ENCODE results near the gene ELP5. TPM values are rescaled to one million over a fixed set of nuclear protein-coding genes. Genes with fewer than 3 reads are reported as not detected.

The ELP5 gene
- total RNA-seq, 1 donor from 2014 or later, result 20.8 TPM

GRCh38 chr17:7263801-7264078, 11.7 kb downstream of the ELP5 start:
- Histone ChIP-seq H3K4me3 (ENCODE audit: low read depth, low read length) (no peak overlapping the region), H3K27me3 (ENCODE audit: control insufficient read depth, insufficient read depth, low read length) (peaks cover 11% of the 10 kb centered on the region), H3K36me3 (ENCODE audit: control insufficient read depth, insufficient read depth, low read length) (no peaks in the 10 kb centered on the region)
- DNase-seq (ENCODE audit: low read depth), result no peak
- no peak for TF ChIP-seq CTCF (IDR thresholded peaks at IDR 0.05; ENCODE audit: insufficient read depth, low read length, poor library complexity, severe bottlenecking)

GRCh38 chr17:7266784-7267183, 14.8 kb downstream of the ELP5 start:
- Histone ChIP-seq H3K4me3 (ENCODE audit: low read depth, low read length) (no peak overlapping the region), H3K27me3 (ENCODE audit: control insufficient read depth, insufficient read depth, low read length) (peaks cover 9% of the 10 kb centered on the region), H3K36me3 (ENCODE audit: control insufficient read depth, insufficient read depth, low read length) (no peaks in the 10 kb centered on the region)
- no peak for DNase-seq (ENCODE audit: low read depth)
- TF ChIP-seq CTCF (IDR thresholded peaks at IDR 0.05; ENCODE audit: insufficient read depth, low read length, poor library complexity, severe bottlenecking), result no peak

- Histone ChIP-seq H3K36me3 (ENCODE audit: control insufficient read depth, insufficient read depth, low read length) (no peaks in the 10 kb centered on the region), H3K4me3 (ENCODE audit: low read depth, low read length) (no peak overlapping the region), H3K27me3 (ENCODE audit: control insufficient read depth, insufficient read depth, low read length) (peaks cover 28% of the 10 kb centered on the region)
- no peak for DNase-seq (ENCODE audit: low read depth)
- no peak for TF ChIP-seq CTCF (IDR thresholded peaks at IDR 0.05; ENCODE audit: insufficient read depth, low read length, poor library complexity, severe bottlenecking)
Measured at GRCh38 chr17:7279448-7279847, 27.4 kb downstream of the ELP5 start.

- peak; percentile 93 for TF ChIP-seq CTCF (IDR thresholded peaks at IDR 0.05; ENCODE audit: insufficient read depth, low read length, poor library complexity, severe bottlenecking)
- Histone ChIP-seq H3K4me3 (ENCODE audit: low read depth, low read length) (no peak overlapping the region), H3K27me3 (ENCODE audit: control insufficient read depth, insufficient read depth, low read length) (peaks cover 34% of the 10 kb centered on the region), H3K36me3 (ENCODE audit: control insufficient read depth, insufficient read depth, low read length) (no peaks in the 10 kb centered on the region)
- DNase-seq (ENCODE audit: low read depth), result no peak
Measured at GRCh38 chr17:7280519-7281073, 28.6 kb downstream of the ELP5 start.

GRCh38 chr17:7281074-7281952, 29.3 kb downstream of the ELP5 start, which contains the start of gene SLC2A4:
TSS of gene SLC2A4 (plus strand) at chr17:7281718. CDS start at chr17:7281935, 217 bp downstream.
- TF ChIP-seq CTCF (IDR thresholded peaks at IDR 0.05; ENCODE audit: insufficient read depth, low read length, poor library complexity, severe bottlenecking), result no peak
- no peaks in the 10 kb centered on the region for H3K36me3 ChIP-seq (ENCODE audit: control insufficient read depth, insufficient read depth, low read length)
- DNase-seq (ENCODE audit: low read depth), result peak; percentile 62
- H3K4me3 ChIP-seq (ENCODE audit: low read depth, low read length), result peak within 1 kb of the TSS; percentile 31
- H3K27me3 ChIP-seq (ENCODE audit: control insufficient read depth, insufficient read depth, low read length), result peaks cover 40% of the 10 kb centered on the region

Measured in kidney epithelial cell (primary cell).